Endothelial cell of umbilical vein (primary cell): ENCODE results near the gene SARS2. TPM values are rescaled to one million over a fixed set of nuclear protein-coding genes. Genes with fewer than 3 reads are reported as not detected.

Experiments used
- BruUV-seq: library from RNA; stranded (reverse); fragments of 400-500 nt; replicated peaks from 2 replicates; lab custom pipeline; 2021; lab: Mats Ljungman, UMichigan
- CTCF ChIA-PET: fragments of 300-600, 350-600 bp; sonication (Branson Sonifier 250); formaldehyde crosslinking; loops from one replicate; lab custom pipeline; 2021; ENCODE audit warnings: antibody characterized with exemption, inconsistent platforms; lab: Charles Lee
- POLR2A ChIA-PET: fragments of 300-600, 350-600 bp; sonication (Branson Sonifier 250); formaldehyde crosslinking; loops from one replicate; lab custom pipeline; 2021; ENCODE audit warnings: antibody characterized with exemption, inconsistent platforms; lab: Charles Lee
- DNase-seq: peaks from one replicate; pipeline ENCODE4 v3.0.0-alpha.2; 2011; ENCODE audit warnings: low read depth, low spot score
- FAIRE-seq: peaks from 2 replicates; lab custom pipeline; 2011; peaks lifted over from hg19 to GRCh38; lab: Jason Lieb, UNC
- H2AFZ ChIP-seq: 2 replicates; pipeline ENCODE4 v1.6.0; 2012; ENCODE audit warnings: low read depth, low read length, control low read depth, inconsistent platforms
- H3K27ac ChIP-seq: 2 replicates; pipeline ENCODE4 v1.5.1; 2011; ENCODE audit warnings: low read depth, mild to moderate bottlenecking, control low read depth, low read length, moderate library complexity; ENCODE audit not compliant: insufficient read depth
- H3K27me3 ChIP-seq, 2 experiments: 2 replicates each; pipeline versions ENCODE4 v1.6.0 to v1.6.1; 2011; ENCODE audit warnings: low read length in 2 of 2, mixed read lengths in 1 of 2; ENCODE audit not compliant: control insufficient read depth in 2 of 2, insufficient read depth in 2 of 2
- H3K36me3 ChIP-seq, 2 experiments: 2 replicates in 1 of 2; 3 replicates in 1 of 2; pipeline ENCODE4 v1.5.1; 2011; ENCODE audit warnings: low read length in 2 of 2, mild to moderate bottlenecking in 1 of 2, moderate library complexity in 1 of 2; ENCODE audit not compliant: control insufficient read depth in 2 of 2, insufficient read depth in 2 of 2; ENCODE audit errors: extremely low read depth in 1 of 2
- H3K4me1 ChIP-seq: 3 replicates; pipeline ENCODE4 v1.5.1; 2011; ENCODE audit warnings: mild to moderate bottlenecking, low read length; ENCODE audit not compliant: control insufficient read depth, insufficient read depth; ENCODE audit errors: extremely low read depth
- H3K4me2 ChIP-seq: 2 replicates; pipeline ENCODE4 v1.6.1; 2011; ENCODE audit warnings: low read length, control low read depth, mixed read lengths; ENCODE audit not compliant: insufficient read depth
- H3K4me3 ChIP-seq, 3 experiments: fragments of 200-600 bp in 1 of 3; sonication (generic), shearing (Covaris generic) in 1 of 3; replicated peaks in 1 of 3; 2 replicates each; pipeline ENCODE4 v1.5.1; 2011 to 2016; ENCODE audit warnings: control low read depth in 3 of 3, low read length in 3 of 3, mild to moderate bottlenecking in 2 of 3, inconsistent platforms in 1 of 3, low read depth in 1 of 3, moderate library complexity in 1 of 3; ENCODE audit not compliant: insufficient read depth in 1 of 3
- H3K79me2 ChIP-seq: 2 replicates; pipeline ENCODE4 v1.6.0; 2012; ENCODE audit warnings: low read length, inconsistent platforms; ENCODE audit not compliant: control insufficient read depth, insufficient read depth
- H3K9ac ChIP-seq: replicated peaks from 2 replicates; pipeline ENCODE3; 2011; ENCODE audit warnings: low read length, control low read depth; ENCODE audit not compliant: insufficient read depth; ENCODE audit errors: extremely low read depth
- H3K9me1 ChIP-seq: replicated peaks from 3 replicates; pipeline ENCODE4 v1.6.0; 2011; ENCODE audit warnings: mild to moderate bottlenecking, low read length; ENCODE audit not compliant: control insufficient read depth, insufficient read depth; ENCODE audit errors: extremely low read depth
- H3K9me3 ChIP-seq: replicated peaks from 2 replicates; pipeline ENCODE4 v1.5.1; 2012; ENCODE audit warnings: low read length, inconsistent platforms; ENCODE audit not compliant: control insufficient read depth, insufficient read depth
- H4K20me1 ChIP-seq: replicated peaks from 2 replicates; pipeline ENCODE3; 2011; ENCODE audit warnings: mild to moderate bottlenecking, low read length; ENCODE audit not compliant: control insufficient read depth, insufficient read depth; ENCODE audit errors: extremely low read depth
- EZH2 ChIP-seq: IDR thresholded peaks from 2 replicates; pipeline ENCODE4 v1.6.1; 2012; ENCODE audit warnings: borderline replicate concordance, low read depth, mild to moderate bottlenecking, moderate library complexity, low read length, inconsistent platforms; ENCODE audit not compliant: severe bottlenecking
- FOS ChIP-seq: IDR thresholded peaks from 2 replicates; pipeline ENCODE4 v1.6.1; 2011; ENCODE audit warnings: mild to moderate bottlenecking, low read length, moderate library complexity, borderline replicate concordance; ENCODE audit not compliant: insufficient read depth
- GATA2 ChIP-seq: IDR thresholded peaks from 2 replicates; pipeline ENCODE4 v1.7.0; 2011; ENCODE audit warnings: low read depth, mild to moderate bottlenecking, moderate library complexity, mixed read lengths, low read length; ENCODE audit not compliant: insufficient read length, insufficient read depth
- JUN ChIP-seq: IDR thresholded peaks from 2 replicates; pipeline ENCODE4 v1.6.1; 2011; ENCODE audit warnings: borderline replicate concordance, low read depth; ENCODE audit not compliant: insufficient read length, insufficient read depth
- MYC ChIP-seq: IDR thresholded peaks from one replicate; pipeline ENCODE4 v1.6.1; 2011; ENCODE audit warnings: mild to moderate bottlenecking, low read depth, low read length
- POLR2A ChIP-seq: IDR thresholded peaks from 2 replicates; pipeline ENCODE4 v1.6.1; 2012; ENCODE audit warnings: low read depth, mild to moderate bottlenecking, control low read depth, low read length
- POLR2AphosphoS5 ChIP-seq: IDR thresholded peaks from 2 replicates; pipeline ENCODE4 v1.6.1; 2012; ENCODE audit warnings: low read depth, mild to moderate bottlenecking, control low read depth, low read length, moderate library complexity; ENCODE audit not compliant: insufficient read depth
- dilution Hi-C: fragments of 300-500 bp; cut with MboI; formaldehyde crosslinking; loops from one replicate; pipeline ENCODE4 v1.15.0; 2019; ENCODE audit warnings: low sequenced_read_pairs; ENCODE audit not compliant: extremely low pct_ligation_motif_present
- intact Hi-C: fragments of 100-400 bp; cut with micrococcal nuclease; formaldehyde crosslinking; loops from one replicate; pipeline ENCODE4 v1.10.0; 2022
- polyA plus RNA-seq, 4 experiments: library from polyadenylated mRNA; depleted of rRNA in 3 of 4; stranded (reverse) in 3 of 4; unstranded in 1 of 4; fragments of >200 nt; gene quantifications; 2 replicates each; pipeline versions ENCODE4 v1.2.1 to v1.2.3, GENCODE V29; 2011 to 2012; ENCODE audit warnings: missing spikeins in 1 of 4
- total RNA-seq: library from RNA; stranded (reverse); gene quantifications from 2 replicates; pipeline ENCODE4 v1.2.3, GENCODE V29; 2021
- TF ChIP-seq, protein P1 (sequence below): IDR thresholded peaks from 2 replicates; pipeline ENCODE4 v1.6.1; 2011; ENCODE audit not compliant: insufficient read depth, insufficient read length

SARS2 gene
- total and polyA plus RNA-seq, 2 donors (not counting 3 experiments of a cell fraction or from before 2014, with no cell fraction given) = 40.3 to 43.7 TPM

DNA sequence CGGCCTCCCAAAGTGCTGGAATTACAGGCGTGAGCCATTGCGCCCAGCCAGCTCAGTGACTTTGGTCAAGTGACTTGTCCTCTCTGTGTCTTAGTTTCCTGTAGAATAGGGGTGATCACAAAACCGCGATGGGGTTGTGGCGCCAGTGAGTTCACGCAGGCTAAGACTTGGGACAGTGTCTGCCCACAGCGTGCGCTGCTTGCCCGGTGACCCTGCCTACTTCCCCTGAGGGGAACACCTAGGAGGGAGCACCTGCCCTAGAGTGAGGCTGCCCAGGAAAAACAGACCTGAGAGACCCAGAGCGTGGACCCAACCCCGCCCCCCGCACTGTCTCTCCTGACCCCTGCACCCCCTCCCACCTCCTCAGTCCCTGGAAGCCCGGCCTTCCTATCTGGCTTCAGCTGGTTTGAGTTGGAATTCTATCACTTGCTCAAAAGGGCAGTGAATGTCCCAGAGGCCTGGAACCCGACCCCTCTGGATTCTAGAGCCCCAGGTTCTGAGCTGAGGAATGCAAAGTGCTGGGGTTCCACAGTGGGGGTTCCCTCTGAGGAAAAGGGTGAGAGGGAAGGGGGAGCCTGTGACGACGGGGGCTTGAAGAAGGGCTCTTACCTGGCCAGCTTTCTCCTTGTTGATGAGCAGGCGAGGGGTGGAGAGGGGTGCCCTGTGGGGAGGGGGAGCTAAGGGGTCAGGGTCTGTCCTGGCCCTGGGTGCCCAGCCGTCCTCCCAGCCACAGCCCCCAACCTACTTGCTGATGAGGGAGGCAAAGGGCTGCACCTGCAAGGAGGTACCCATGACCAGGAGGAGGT, 50.3 kb downstream of the SARS2 start:
- Histone ChIP-seq H3K4me3 (no peak overlapping the region), H3K27me3 (no peaks in the 10 kb centered on the region), H3K4me2 (no peak overlapping the region), H3K9me1 (no peaks in the 10 kb centered on the region), H3K36me3 (peaks cover 0 to 9% of the 10 kb centered on the region in 2 experiments), H3K9me3 (no peaks in the 10 kb centered on the region), H3K9ac (no peak overlapping the region), H4K20me1 (no peaks in the 10 kb centered on the region), H2AFZ (no peak overlapping the region), H3K4me1 (peaks cover 13% of the 10 kb centered on the region), H3K79me2 (no peaks in the 10 kb centered on the region), H3K27ac (no peak overlapping the region)
- dilution Hi-C loops (no loop called here), intact Hi-C loops (no loop called here)
- DNase-seq = no peak
- no TSS peak for BruUV-seq
- no peak for FAIRE-seq
- CTCF ChIA-PET = no interaction called here
- TF ChIP-seq POLR2A (no peak), JUN (no peak), GATA2 (no peak), POLR2AphosphoS5 (no peak)
- POLR2A ChIA-PET = no interaction called here

DNA sequence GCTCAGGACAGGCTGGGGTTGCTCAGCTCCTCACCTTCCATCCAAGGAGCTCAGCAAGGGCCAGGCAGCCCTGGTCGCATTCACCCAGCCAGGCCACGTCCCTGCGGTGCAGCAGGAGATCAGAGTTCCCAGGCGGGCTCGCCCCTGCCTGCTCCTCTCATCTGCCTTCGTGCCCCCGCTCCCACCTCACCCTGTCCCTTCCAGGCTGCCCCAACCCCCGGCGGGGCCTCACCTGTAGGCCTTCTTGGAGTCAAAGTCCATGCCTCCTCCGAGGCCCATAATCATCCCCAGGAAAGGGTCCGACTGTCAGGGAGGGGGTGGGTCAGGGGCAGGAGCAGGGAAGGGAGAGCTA, 51.2 kb downstream of the SARS2 start:
- H3K9me1 ChIP-seq = no peaks in the 10 kb centered on the region
- peaks cover 0 to 9% of the 10 kb centered on the region in 2 experiments for H3K36me3 ChIP-seq
- BruUV-seq = no TSS peak
- no peaks in the 10 kb centered on the region for H3K79me2 ChIP-seq
- no peak overlapping the region for H3K27ac ChIP-seq
- DNase-seq (no peak), FAIRE-seq (no peak)
- intact Hi-C loops (no loop called here), dilution Hi-C loops (no loop called here)
- H3K4me3 ChIP-seq = no peak overlapping the region
- H3K4me1 ChIP-seq = peaks cover 13% of the 10 kb centered on the region
- no peaks in the 10 kb centered on the region for H3K27me3 ChIP-seq
- TF ChIP-seq GATA2 (no peak), POLR2A (no peak), FOS (no peak), JUN (no peak), MYC (no peak), EZH2 (no peak), POLR2AphosphoS5 (no peak)
- TF ChIP-seq, protein P1, sequence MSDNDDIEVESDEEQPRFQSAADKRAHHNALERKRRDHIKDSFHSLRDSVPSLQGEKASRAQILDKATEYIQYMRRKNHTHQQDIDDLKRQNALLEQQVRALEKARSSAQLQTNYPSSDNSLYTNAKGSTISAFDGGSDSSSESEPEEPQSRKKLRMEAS = no peak
- no peaks in the 10 kb centered on the region for H4K20me1 ChIP-seq
- CTCF ChIA-PET = interaction anchor here (1.0 to 2.7 kb wide), 2 partner anchors 8 to 10 kb away, joined by 6 to 18 read pairs; no protein-coding TSS in a partner anchor
- no peak overlapping the region for H3K9ac ChIP-seq
- no peak overlapping the region for H3K4me2 ChIP-seq
- no peak overlapping the region for H2AFZ ChIP-seq
- POLR2A ChIA-PET = no interaction called here
- H3K9me3 ChIP-seq = no peaks in the 10 kb centered on the region
